GM12878 (cell line): ENCODE measurements around the gene LEF1.

Experiments used
- BCLAF1 ChIP-seq: fragments of 450-650 bp; IDR thresholded peaks from 2 replicates; pipeline ENCODE4 v1.6.1; 2017; ENCODE audit warnings: antibody characterized with exemption, mild to moderate bottlenecking, moderate library complexity
- EP300 ChIP-seq, 2 experiments: fragments of 150-350 bp in 1 of 2; IDR thresholded peaks; 2 replicates each; pipeline ENCODE4 v1.6.1; 2011 to 2012; ENCODE audit warnings: low read depth in 2 of 2, low read length in 2 of 2, borderline replicate concordance in 1 of 2, improper control_type of control experiment in 1 of 2, inconsistent platforms in 1 of 2; ENCODE audit not compliant: control insufficient read depth in 1 of 2
- NFYB ChIP-seq: IDR thresholded peaks from 2 replicates; pipeline ENCODE4 v1.6.1; 2011; ENCODE audit warnings: low read depth, mild to moderate bottlenecking, low read length, improper control_type of control experiment, moderate library complexity; ENCODE audit not compliant: insufficient read depth
- SPI1 ChIP-seq: IDR thresholded peaks from 2 replicates; pipeline ENCODE4 v1.6.1; 2011; ENCODE audit warnings: low read depth, mild to moderate bottlenecking, low read length, moderate library complexity, borderline replicate concordance; ENCODE audit not compliant: insufficient read depth

- TF ChIP-seq EP300 (IDR thresholded peaks at IDR 0.05; ENCODE audit: borderline replicate concordance in 1 of 2, control insufficient read depth in 1 of 2, low read depth in 2 of 2, low read length in 2 of 2) (no peak), NFYB (no peak), SPI1 (no peak), BCLAF1 (no peak)
Measured at GRCh38 chr4:108013955-108014354, 154.8 kb downstream of the LEF1 start.
